Caco-2 (cell line): Measurements from ENCODE around the gene GAA. TPM values are rescaled to one million over a fixed set of nuclear protein-coding genes. Genes with fewer than 3 reads are reported as not detected.
A peak's percentile ranks its signal among the peaks of the same experiment; 100 is the strongest.

ENCODE experiments used
- BruUV-seq: library from RNA; stranded (reverse); fragments of 400-500 nt; replicated peaks from 2 replicates; lab custom pipeline; 2021; lab: Mats Ljungman, UMichigan
- CTCF ChIA-PET: fragments of 300-600 bp; sonication (Branson Sonifier 250); formaldehyde crosslinking; loops from one replicate; lab custom pipeline; 2022; ENCODE audit warnings: antibody characterized with exemption; lab: Charles Lee
- POLR2A ChIA-PET: fragments of 300-600 bp; sonication (Branson Sonifier 250); formaldehyde crosslinking; loops from one replicate; lab custom pipeline; 2022; ENCODE audit warnings: antibody characterized with exemption; lab: Charles Lee
- DNase-seq, 2 experiments: peaks; one replicate each; pipeline versions ENCODE4 v3.0.0 to v3.0.0-alpha.2; 2020 to 2022
- H3K27me3 ChIP-seq: replicated peaks from 2 replicates; pipeline ENCODE4 v1.6.0; 2011; ENCODE audit warnings: low read length; ENCODE audit not compliant: control insufficient read depth, insufficient read depth
- H3K36me3 ChIP-seq: 2 replicates; pipeline ENCODE4 v1.5.1; 2011; ENCODE audit warnings: low read length; ENCODE audit not compliant: control insufficient read depth, insufficient read depth
- H3K4me1 ChIP-seq: fragments of 250-450 bp; sonication (Bioruptor Pico); 2 replicates; pipeline ENCODE4 v1.5.1; 2020; ENCODE audit warnings: mild to moderate bottlenecking
- H3K4me3 ChIP-seq: 2 replicates; pipeline ENCODE4 v1.5.1; 2011; ENCODE audit warnings: low read depth, mild to moderate bottlenecking, control low read depth, low read length
- H3K9me3 ChIP-seq: fragments of 250-450 bp; sonication (Bioruptor Pico); 2 replicates; pipeline ENCODE4 v1.5.1; 2020; ENCODE audit warnings: mild to moderate bottlenecking, moderate library complexity
- H3K27ac Mint-ChIP-seq: one replicate; pipeline ENCODE4 v1.8.0; 2022; ENCODE audit warnings: mixed read lengths; ENCODE audit not compliant: unreplicated experiment
- H3K27me3 Mint-ChIP-seq: one replicate; pipeline ENCODE4 v1.8.0; 2022; ENCODE audit warnings: mixed read lengths; ENCODE audit not compliant: insufficient read depth, unreplicated experiment
- H3K36me3 Mint-ChIP-seq: one replicate; pipeline ENCODE4 v1.8.0; 2022; ENCODE audit warnings: mild to moderate bottlenecking, mixed read lengths; ENCODE audit not compliant: insufficient read depth, unreplicated experiment
- H3K4me1 Mint-ChIP-seq: one replicate; pipeline ENCODE4 v1.8.0; 2022; ENCODE audit warnings: low read depth, mixed read lengths; ENCODE audit not compliant: unreplicated experiment
- H3K4me3 Mint-ChIP-seq: one replicate; pipeline ENCODE4 v1.8.0; 2022; ENCODE audit warnings: mild to moderate bottlenecking, moderate library complexity, mixed read lengths; ENCODE audit not compliant: unreplicated experiment
- H3K9me3 Mint-ChIP-seq: one replicate; pipeline ENCODE4 v1.8.0; 2022; ENCODE audit warnings: mixed read lengths; ENCODE audit not compliant: unreplicated experiment
- intact Hi-C: fragments of 100-400 bp; cut with micrococcal nuclease; formaldehyde crosslinking; loops from one replicate; pipeline ENCODE4 v1.10.0; 2022; ENCODE audit not compliant: unreplicated experiment
- total RNA-seq: library from RNA; stranded (reverse); gene quantifications from 2 replicates; pipeline ENCODE4 v1.2.3, GENCODE V29; 2022
- TF ChIP-seq, protein P1 (sequence below), 2 experiments: fragments of 200-600 bp in 1 of 2; IDR thresholded peaks; 1 replicate in 1 of 2; 2 replicates in 1 of 2; pipeline versions ENCODE4 v1.5.1 to v1.8.0; 2011 to 2022; ENCODE audit warnings: antibody characterized with exemption in 1 of 2, control low read depth in 1 of 2, inconsistent platforms in 1 of 2, low read depth in 1 of 2, low read length in 1 of 2, mild to moderate bottlenecking in 1 of 2, moderate library complexity in 1 of 2; ENCODE audit not compliant: insufficient read depth in 1 of 2, severe bottlenecking in 1 of 2, unreplicated experiment in 1 of 2

The GAA gene
- total RNA-seq, 1 experiment from 2014 or later: 42.4 TPM

DNA sequence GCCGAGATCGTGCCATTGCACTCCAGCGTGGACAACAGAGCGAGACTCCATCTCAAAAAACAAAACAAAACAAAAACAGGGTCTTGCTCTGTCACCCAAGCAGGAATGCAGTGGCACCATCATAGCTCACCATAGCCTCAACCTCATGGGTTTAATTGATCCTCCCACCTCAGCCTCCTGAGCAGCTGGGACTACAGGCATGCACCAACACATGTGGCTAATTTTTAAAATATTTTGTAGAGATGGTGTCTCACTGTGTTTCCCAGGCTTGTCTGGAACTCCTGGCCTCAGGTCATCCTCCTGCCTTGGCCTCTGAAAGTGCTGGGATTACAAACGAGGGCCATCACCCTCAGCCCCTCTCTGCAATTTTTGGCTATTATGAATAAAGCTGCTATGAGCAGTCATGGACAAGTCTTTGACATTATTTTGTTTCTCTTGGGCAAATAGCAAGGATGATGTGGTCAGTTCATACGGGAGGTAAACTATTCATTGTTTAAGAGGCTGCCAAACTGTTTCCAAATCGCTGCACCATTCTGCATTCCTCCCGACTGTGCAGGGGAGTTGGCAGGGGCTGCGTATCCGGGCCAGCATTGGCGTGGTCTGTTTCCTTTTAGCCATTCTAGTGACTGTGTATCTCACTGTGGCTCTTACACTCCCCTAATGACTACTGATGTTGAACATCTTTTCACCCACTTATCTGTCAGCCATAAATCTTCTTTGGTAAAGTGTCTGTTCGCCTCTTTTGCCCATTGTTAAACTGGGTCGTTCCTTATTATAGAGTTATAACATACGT lies 24.5 kb downstream of the GAA start:
- H3K36me3 ChIP-seq: no peaks in the 10 kb centered on the region
- no peak overlapping the region for H3K4me3 ChIP-seq
- POLR2A ChIA-PET: no interaction called here
- Mint-ChIP-seq H3K4me1 (peaks cover 13% of the 10 kb centered on the region), H3K36me3 (no peaks in the 10 kb centered on the region), H3K27ac (no peak overlapping the region), H3K9me3 (no peaks in the 10 kb centered on the region), H3K27me3 (no peaks in the 10 kb centered on the region), H3K4me3 (no peak overlapping the region)
- no peaks in the 10 kb centered on the region for H3K9me3 ChIP-seq
- H3K27me3 ChIP-seq: no peaks in the 10 kb centered on the region
- intact Hi-C loops: loop anchor here (5.0 kb wide), 1 partner anchor 119 kb away; no protein-coding TSS in a partner anchor
- 0 out of 2 replicates have a peak, but pooled peaks cover 4% of the 10 kb centered on the region for H3K4me1 ChIP-seq
- CTCF ChIA-PET: no interaction called here
- TF ChIP-seq, protein P1, sequence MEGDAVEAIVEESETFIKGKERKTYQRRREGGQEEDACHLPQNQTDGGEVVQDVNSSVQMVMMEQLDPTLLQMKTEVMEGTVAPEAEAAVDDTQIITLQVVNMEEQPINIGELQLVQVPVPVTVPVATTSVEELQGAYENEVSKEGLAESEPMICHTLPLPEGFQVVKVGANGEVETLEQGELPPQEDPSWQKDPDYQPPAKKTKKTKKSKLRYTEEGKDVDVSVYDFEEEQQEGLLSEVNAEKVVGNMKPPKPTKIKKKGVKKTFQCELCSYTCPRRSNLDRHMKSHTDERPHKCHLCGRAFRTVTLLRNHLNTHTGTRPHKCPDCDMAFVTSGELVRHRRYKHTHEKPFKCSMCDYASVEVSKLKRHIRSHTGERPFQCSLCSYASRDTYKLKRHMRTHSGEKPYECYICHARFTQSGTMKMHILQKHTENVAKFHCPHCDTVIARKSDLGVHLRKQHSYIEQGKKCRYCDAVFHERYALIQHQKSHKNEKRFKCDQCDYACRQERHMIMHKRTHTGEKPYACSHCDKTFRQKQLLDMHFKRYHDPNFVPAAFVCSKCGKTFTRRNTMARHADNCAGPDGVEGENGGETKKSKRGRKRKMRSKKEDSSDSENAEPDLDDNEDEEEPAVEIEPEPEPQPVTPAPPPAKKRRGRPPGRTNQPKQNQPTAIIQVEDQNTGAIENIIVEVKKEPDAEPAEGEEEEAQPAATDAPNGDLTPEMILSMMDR (IDR thresholded peaks at IDR 0.05; ENCODE audit: insufficient read depth in 1 of 2, low read depth in 1 of 2, low read length in 1 of 2, severe bottlenecking in 1 of 2, unreplicated experiment in 1 of 2): no peak
- BruUV-seq: no TSS peak
- DNase-seq: no peak

DNA sequence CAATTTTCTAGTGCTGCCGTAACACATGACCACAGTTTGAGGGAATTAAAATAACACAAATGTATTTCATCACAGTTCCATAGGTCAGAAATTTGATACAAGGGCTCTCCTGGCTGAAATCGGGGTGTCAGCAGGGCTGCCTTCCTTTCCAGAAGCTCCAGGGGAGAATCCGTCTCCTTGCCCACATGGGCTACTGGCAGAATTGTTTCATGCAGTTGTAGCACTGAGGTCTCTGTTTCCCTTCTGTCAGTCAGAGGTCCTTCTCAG lies 25.0 kb downstream of the GAA start:
- Histone ChIP-seq H3K4me3 (no peak overlapping the region), H3K9me3 (no peaks in the 10 kb centered on the region), H3K36me3 (no peaks in the 10 kb centered on the region), H3K27me3 (no peaks in the 10 kb centered on the region), H3K4me1 (0 out of 2 replicates have a peak, but pooled peaks cover 4% of the 10 kb centered on the region)
- TF ChIP-seq, protein P1 (IDR thresholded peaks at IDR 0.05; ENCODE audit: insufficient read depth in 1 of 2, low read depth in 1 of 2, low read length in 1 of 2, severe bottlenecking in 1 of 2, unreplicated experiment in 1 of 2): no peak
- H3K9me3 Mint-ChIP-seq: no peaks in the 10 kb centered on the region
- no peaks in the 10 kb centered on the region for H3K27me3 Mint-ChIP-seq
- no peak for DNase-seq
- H3K4me3 Mint-ChIP-seq: no peak overlapping the region
- peaks cover 3% of the 10 kb centered on the region for H3K36me3 Mint-ChIP-seq
- no TSS peak for BruUV-seq
- ChIA-PET POLR2A (no interaction called here), CTCF (interaction anchor here (1.9 kb wide), 1 partner anchor 25 kb away, joined by 8 read pairs; the partner anchor contains the start of gene GAA)
- intact Hi-C loops: loop anchor here (5.0 kb wide), 1 partner anchor 119 kb away; no protein-coding TSS in a partner anchor
- no peak overlapping the region for H3K27ac Mint-ChIP-seq
- H3K4me1 Mint-ChIP-seq: peaks cover 16% of the 10 kb centered on the region

DNA sequence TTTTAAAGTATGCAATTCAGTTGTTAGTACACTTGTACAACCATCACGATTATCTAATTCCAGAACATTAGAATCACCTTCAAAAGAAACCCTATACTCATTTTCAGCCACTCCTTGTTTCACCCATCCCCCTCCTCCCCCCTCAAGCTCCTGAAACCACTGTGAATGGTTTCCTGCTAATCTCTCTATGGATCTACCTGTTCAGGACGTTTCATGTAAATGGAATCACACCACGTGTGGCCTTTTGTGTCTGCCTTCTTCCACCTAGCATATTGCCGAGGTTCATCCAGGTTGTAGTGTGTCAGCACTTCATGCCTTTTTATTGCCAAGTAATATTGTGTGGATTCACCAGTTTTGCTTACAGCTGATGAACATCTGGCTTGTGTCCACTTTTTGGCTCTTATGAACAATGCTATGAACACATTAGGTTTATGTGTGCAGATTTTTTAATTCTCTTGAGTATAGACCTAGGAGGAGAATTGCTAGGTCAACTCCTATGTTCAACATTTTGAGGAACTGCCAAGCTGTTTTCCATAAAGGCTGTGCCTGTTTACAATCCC lies 27.7 kb downstream of the GAA start:
- no peaks in the 10 kb centered on the region for H3K9me3 ChIP-seq
- peaks cover 24% of the 10 kb centered on the region for H3K36me3 Mint-ChIP-seq
- H3K36me3 ChIP-seq: no peaks in the 10 kb centered on the region; the same call in 1 of the 2 replicates
- intact Hi-C loops: loop anchor here (5.0 kb wide), 1 partner anchor 122 kb away; no protein-coding TSS in a partner anchor
- H3K4me3 Mint-ChIP-seq: no peak overlapping the region
- no peaks in the 10 kb centered on the region for H3K9me3 Mint-ChIP-seq
- DNase-seq: peak in 1 of 2 experiments; percentile 17
- H3K27ac Mint-ChIP-seq: no peak overlapping the region
- H3K27me3 ChIP-seq: no peaks in the 10 kb centered on the region
- H3K27me3 Mint-ChIP-seq: no peaks in the 10 kb centered on the region
- peaks cover 4% of the 10 kb centered on the region; the same call in 1 of the 2 replicates for H3K4me1 ChIP-seq
- ChIA-PET CTCF (interaction anchor here (0.6 kb wide), 2 partner anchors 120 to 449 kb away, joined by 3 to 4 read pairs; no protein-coding TSS in a partner anchor), POLR2A (interaction anchor here (0.6 kb wide), 1 partner anchor 1144 kb away, joined by 7 read pairs; no protein-coding TSS in a partner anchor)
- peaks cover 20% of the 10 kb centered on the region for H3K4me1 Mint-ChIP-seq
- no TSS peak for BruUV-seq
- TF ChIP-seq, protein P1 (IDR thresholded peaks at IDR 0.05; ENCODE audit: insufficient read depth in 1 of 2, low read depth in 1 of 2, low read length in 1 of 2, severe bottlenecking in 1 of 2, unreplicated experiment in 1 of 2): no peak
- H3K4me3 ChIP-seq: no peak overlapping the region
